Suppressor macrophage treated with lipopolysaccharide for 4 hours (primary cell): ENCODE measurements around the gene ZFR.
"Not testable (repeated sequence)": the region's sequence is repeated elsewhere in the genome, so short reads cannot be mapped to it uniquely, and the experiment has no call there.

Experiments
- DNase-seq: peaks from one replicate; pipeline ENCODE4 v3.0.0-alpha.2; 2020

Gene ZFR

DNA sequence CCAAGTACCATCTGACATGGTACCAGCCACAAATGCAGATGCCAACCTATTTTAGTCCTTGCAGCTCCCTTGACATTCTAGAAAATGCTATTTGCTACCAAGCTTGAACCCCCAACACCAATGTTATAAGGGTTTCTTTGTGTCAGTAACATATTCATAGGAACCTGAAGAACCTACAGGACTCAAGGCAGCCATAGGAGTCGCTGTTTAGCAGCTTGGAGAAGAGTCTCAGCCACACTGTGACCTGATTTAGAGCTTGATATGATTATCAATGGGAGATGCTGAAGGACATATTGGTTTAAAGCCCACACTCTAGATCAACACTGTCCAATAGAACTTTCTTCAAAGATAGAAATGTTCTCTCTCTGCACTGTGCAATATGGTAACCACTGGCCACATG is 6.4 kb upstream of the ZFR start:
- DNase-seq = no peak

DNA sequence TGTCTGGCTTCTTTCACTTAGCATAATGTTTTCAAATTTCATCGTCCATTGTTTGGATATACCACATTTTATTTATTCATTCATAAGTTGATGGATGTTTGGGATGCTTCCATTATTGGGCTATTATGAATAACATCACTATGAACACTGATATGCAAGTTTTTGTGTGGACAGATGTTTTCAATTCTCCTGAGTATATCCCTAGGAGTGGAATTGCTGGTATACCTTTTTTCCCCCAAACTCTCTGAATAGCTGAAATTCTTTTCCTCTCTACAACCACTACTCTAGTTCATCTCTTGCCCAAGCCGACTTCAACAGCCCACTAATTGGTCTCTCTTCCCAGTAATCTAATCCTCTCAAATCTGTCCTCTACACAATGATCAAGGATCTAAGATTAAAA is 4.7 kb upstream of the ZFR start:
- no peak for DNase-seq

DNA sequence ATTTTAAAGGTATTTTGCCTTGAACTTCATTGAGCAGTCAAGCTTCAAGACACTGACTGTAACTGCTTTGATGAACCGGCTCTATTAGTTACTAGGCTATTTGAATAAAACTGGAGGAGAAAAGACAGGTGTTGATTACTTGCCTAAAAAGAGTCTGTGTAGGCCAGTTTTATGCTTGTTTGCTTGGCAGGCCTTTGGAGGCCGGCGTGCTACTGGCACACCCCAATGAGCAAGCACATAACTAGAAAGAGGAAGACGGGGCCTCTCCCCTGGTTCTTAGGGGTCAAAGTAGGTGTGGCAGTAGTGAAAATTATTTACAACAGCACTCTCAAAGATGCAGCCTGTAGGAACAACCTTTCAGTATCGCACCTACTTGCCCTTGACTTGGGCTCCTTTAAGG is 2.1 kb upstream of the ZFR start:
- peak; percentile 47 for DNase-seq

DNA sequence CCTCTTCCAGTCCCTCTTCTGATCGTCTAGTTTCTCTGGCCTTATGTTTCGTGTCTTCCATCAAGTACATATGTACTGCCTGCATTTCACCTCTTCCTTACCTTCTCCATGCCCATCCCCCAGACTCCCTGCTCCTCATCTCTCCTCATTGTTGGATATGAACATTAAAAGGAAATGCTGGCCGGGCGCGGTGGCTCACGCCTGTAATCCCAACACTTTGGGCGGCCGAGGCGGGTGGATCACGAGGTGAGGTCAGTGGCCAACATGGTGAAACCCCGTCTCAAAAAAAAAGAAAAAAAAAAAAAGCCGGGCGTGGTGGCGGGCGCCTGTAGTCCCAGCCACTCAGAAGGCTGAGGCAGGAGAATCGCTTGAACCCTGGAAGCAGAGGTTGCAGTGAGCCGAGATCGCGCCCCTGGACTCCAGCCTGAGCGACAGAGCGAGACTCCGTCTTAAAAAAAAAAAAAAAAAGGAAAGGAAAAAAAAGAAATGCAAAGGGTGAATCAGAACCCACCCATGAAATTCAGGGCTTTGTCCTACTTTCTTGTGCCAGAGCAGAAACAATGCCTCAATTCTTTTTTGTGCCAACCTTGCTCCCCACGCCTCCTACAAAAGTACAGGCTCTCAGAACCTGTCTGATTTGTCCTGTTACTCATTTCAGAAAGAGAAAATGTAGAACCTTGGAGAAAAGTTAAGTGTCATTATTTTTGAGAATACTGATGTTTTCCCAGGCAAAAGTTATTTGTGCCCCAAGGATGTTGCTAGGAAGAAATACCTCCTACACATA is 1.5 kb upstream of the ZFR start:
- no peak for DNase-seq

DNA sequence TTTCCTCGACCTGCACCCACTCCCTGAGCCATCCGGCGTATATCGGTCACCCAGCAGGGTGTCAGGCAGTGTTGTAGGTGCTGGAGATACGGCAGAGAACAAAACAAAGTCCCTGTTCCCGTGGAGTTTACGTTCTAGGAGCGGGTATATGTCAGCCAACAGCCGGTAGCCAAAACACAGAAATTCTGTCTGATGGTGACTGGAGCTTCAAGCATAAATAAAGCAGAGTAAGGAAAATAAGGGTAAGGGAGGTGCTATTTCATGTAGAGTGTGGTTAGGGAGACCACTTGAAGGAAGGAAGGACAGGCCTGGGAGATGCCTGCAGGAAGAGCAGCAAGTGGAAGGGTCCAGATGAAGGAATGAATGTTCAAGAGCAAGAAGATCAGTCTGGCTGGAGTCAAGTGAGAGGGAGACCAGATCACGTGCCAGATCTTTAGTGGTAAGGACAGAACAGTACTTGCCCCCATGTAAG is 783 bp upstream of the ZFR start:
- DNase-seq = no peak

DNA sequence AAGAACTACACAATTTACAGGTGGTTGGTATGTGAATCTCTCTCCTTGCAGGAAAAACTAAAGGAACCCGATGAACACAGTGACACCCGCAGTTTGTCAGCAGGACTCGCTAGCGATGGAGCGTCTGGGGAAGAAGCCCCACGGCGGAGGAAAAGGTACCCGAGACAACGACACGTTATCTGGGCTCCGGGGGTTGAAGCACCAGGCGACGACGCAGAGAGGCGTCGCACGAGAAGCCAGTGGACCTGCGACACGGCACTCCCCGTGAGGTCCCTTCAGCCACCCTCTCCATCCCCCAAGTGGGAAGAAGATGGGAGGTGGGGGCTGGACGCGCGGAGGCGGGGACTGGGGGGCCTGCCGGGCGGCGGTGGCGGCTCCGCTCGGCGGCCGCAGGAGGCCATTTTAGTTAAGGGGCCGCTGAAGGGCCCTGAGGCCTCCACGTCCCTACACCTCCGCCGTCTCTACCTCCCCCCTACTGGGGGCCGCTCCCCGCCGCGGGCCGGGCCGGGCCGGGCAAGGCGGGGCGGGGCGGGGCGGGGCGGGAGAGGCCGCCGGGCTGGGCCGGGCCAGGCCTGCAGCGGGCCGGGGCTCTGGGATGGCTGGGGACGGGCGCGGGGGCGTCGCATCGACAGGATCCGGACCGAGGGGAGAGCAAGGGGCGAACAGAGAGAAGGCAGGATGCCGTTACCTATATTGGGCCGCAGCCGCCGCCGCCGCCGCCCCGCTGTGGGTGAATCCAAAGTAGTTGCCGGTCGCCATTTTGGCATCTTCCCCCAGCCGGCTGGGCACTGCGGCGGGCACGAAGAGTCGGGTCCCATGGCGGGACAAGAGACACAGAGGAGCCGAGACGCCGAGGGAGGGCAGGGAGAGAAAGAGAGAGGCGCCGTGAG is 754 bp downstream of the ZFR start:
- DNase-seq = peak; percentile 24

DNA sequence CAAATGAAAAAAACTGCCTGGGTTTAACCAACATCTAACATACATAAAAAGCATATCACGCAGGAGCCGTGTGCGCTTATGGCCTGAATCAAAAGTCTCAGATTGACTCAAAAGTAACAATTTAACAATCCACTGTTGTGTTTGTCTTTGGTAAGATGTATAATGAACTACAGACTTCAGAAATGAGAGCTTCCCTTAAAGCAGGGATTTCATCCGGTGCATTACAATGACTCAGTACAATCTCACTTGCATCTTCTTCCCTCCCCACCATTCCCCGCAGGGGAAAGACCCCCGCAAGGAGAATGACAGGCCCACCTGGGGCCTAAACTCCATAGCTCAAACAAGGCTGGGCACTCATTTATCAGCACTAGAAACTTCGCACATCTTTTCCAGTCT is 1.4 kb downstream of the ZFR start:
- DNase-seq = peak; percentile 17

GRCh38 chr5:32439086-32439642 is 5.4 kb downstream of the ZFR start:
- no peak for DNase-seq

DNA sequence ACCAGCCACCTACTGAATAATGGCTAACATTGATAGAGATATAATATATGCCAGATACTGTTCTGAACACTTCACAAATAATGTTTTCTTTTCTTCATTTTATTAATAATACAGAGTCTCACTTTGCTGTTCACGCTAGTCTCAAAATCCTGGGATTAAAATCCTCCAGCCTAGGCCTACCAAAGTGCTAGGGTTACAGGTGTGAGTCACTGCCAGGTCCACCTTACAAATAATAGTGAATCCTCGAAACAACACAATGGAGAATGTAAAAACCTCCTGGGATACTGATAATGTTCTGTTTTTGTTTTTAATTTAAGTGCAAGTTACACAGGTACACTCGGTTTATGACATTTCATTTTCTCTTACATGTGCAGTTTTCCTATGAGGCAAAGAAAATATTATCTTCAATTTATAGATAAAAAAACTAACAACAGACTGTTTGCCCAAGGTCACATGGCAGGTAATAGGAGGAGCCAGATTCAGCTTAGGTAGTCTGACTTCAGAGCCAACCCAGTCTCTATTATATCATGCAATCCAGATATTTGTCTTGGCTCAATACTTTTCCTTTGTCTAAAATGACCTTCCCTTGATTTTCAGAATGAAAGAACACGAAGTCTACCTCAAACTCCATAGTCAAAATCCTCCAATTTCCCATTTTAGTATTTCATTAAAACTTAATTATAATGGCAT is 7.8 kb downstream of the ZFR start:
- no peak for DNase-seq

GRCh38 chr5:32435383-32435782 is 9.2 kb downstream of the ZFR start:
- DNase-seq = no peak

GRCh38 chr5:32434221-32434620 is 10.3 kb downstream of the ZFR start:
- DNase-seq = peak; percentile 59

DNA sequence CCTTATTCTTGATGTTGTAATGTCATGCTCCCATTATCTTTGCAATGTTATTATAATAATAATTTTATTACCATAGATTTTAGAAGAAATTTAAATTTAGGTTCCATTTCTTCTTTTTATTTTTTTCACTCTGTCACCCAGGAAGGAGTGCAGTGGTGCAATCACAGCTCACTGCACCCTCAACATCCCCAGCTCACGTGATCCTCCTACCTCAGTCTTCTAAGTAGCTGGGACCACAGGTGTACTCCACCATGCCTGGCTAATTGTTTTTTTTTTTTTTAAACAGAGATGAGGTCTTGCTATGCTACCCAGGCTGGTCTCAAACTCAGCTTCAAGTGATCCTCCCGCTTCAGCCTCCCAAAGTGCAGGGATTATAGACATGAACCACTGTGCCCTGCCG is 11.9 kb downstream of the ZFR start:
- DNase-seq = no peak

DNA sequence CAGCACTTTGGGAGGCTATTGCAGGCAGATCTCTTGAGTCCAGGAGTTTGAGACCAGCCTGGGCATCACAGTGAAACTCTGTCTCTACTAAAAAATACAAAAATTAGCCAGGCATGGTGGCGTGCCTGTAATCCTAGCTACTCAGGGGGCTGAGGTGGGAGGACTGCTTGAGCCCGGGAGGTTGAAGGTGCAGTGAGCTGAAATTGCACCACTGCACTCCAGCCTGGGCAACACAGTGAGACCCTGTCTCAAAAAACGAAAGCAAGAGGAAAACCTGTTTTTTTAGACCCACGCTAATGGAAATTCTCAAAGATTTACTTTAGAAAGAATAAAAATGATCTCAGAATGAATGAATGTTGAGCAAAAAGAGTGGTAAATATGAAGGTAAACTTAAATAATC is 13.7 kb downstream of the ZFR start:
- not testable (repeated sequence) for DNase-seq

DNA sequence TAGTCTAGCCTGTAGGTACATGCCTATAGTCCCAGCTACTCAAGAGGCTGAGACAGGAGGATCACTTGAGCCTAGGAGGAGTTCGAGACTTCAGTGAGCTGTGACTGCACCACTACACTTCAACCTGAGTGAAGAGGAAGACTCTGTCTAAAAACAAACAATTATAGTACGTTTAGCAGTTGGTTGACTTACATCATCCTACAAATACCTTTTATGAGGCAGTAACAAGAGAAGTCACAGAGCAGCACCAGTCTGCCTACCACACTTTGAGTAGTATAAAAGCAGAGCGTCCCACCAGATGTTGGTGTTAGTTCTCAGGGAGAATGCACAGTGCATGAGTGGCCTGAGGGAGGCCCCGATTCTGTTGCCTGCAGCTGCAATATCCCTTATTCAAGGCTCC is 16.1 kb downstream of the ZFR start:
- DNase-seq = no peak

- DNase-seq = no peak
These were observed 17.9 kb downstream of the ZFR start for GRCh38 chr5:32426440-32427151.

DNA sequence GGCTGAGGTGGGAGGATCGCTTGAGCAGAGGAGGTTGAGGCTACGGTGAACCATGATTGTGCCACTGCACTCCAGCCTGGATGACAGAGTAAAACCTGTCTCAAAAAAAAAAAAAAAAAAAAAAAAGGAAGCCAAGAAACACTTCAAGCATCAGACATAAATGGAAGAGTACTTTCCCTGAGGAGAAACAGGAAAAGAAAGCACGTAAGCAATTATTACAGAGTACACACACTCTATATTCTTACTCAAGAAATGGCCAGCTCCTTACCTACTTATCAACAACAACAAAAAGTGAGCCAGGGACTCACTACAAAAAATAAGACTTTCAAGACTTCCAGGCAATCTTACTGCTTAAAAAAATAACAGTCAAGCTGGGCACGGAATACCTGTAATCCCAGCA is 21.8 kb downstream of the ZFR start:
- DNase-seq = no peak

- DNase-seq = no peak
These were observed 23.5 kb downstream of the ZFR start for GRCh38 chr5:32421075-32421474.

DNA sequence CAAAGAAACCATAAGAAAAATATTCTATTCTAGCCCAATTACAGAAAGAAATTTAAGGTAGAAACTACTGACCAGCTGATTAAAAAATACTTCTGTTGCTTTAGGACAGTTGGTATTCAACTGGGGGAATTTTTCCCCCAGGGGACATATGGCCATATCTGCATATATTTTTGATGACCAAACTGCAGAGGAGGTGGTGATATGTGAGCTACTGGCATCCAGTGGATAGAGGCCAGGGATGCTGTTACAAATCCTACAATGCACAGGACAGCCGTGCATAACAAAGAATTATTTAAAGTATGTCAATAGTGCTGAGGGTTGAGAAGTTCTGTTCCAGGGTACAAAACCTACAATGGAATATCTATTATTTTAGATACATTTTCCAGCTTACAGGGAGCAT is 24.0 kb downstream of the ZFR start:
- no peak for DNase-seq

DNA sequence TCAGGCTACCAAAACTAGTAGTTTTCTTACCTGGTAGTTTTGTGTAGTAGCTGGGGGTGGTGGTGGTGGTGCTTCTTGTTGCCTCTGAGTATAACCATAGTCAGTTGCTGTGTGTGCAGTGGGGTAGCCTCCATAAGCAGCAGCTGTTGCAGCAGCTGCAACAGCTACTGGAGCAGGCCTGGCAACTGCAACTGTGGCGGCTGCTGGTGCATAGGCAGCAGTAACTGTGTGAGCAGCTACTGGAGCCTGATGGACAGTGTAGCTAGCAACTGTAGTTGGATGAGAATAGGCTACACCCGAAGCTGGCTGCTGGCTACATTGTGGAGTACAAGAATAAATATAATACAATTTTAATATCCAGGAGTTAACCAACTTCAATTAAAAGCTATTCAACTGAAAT is 24.7 kb downstream of the ZFR start:
- DNase-seq = no peak

DNA sequence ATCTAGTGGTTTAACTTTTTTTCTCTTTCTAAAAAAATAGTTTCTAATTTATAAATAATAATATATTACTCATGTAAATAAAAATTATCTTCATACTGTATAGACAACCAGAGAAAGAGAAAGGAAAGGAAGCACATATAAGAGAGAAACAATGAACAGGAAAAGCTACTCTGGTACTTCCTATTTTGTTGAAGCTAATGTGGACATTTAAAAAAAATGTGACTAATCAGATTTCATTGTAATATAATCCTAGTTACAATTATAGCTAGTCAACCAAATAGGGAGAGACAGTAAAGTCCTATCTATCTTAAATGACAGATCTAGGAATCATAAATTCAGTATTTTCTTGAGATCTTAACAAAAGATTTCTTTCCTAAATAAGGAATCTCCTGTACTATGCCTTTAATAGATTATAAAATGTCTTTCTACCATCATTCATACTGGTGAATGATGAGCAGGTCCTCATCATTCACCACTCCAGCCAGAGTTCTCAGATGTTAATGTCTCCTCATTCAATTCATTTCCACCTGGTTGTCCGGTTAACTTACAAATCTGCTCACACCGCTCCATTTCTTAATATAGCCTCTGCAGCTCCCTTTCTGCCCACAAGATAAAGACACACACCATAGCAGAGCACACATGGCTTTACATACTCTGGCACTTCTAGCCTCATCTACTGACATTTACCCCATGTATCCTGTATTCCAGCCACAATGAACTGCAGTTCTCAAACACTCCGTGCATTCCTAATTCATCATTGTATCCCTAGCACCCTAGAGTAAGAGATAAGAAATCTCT is 30.9 kb downstream of the ZFR start:
- peak; percentile 9 for DNase-seq

DNA sequence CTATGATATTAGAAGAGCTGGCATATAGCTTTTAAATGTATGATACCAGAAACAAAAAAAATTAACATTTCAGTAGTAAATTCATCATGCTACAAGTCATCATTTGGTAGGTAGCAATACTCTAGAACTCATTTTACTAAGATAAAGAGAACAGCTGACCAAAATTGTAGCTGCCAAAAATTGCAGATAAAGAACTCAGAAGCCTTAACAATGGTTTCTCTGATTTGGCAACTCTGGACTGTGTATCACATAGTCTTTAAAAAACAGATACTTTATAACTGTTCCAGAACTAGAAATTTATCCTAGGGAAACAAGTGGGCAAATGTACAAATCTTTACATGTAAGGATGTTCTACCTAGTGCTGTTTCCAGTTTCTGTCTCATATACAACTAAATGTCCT is 33.9 kb downstream of the ZFR start:
- DNase-seq = no peak

GRCh38 chr5:32406650-32407049 is 37.9 kb downstream of the ZFR start:
- DNase-seq = no peak
